AG04450 (cell line): Measurements from ENCODE around the gene RPH3AL. TPM values are rescaled to one million over a fixed set of nuclear protein-coding genes. Genes with fewer than 3 reads are reported as not detected.

Experiments used
- CTCF ChIA-PET: fragments of 300-600, 350-600 bp; formaldehyde crosslinking; extraction: SDS; loops from one replicate; lab custom pipeline; 2022; ENCODE audit warnings: antibody characterized with exemption, inconsistent platforms; lab: Charles Lee
- POLR2A ChIA-PET: fragments of 350-600 bp; formaldehyde crosslinking; extraction: SDS; loops from one replicate; lab custom pipeline; 2021; ENCODE audit warnings: antibody characterized with exemption, inconsistent platforms; lab: Yijun Ruan, JAX
- DNase-seq: peaks from one replicate; pipeline ENCODE4 v3.0.0-alpha.2; 2011; ENCODE audit warnings: low read depth, low spot score
- H3K27ac ChIP-seq: one replicate; pipeline ENCODE4 v1.5.1; 2012; ENCODE audit warnings: low read depth, low read length, control low read depth
- H3K27me3 ChIP-seq: one replicate; pipeline ENCODE4 v1.6.0; 2012; ENCODE audit warnings: low read length; ENCODE audit not compliant: control insufficient read depth, insufficient read depth
- H3K4me3 ChIP-seq: 2 replicates; pipeline ENCODE4 v1.5.1; 2011; ENCODE audit warnings: mild to moderate bottlenecking, low read depth, low read length, control low read depth
- H3K9me3 ChIP-seq: 2 replicates; pipeline ENCODE4 v1.5.1; 2012; ENCODE audit warnings: low read length; ENCODE audit not compliant: control insufficient read depth, insufficient read depth
- polyA plus RNA-seq: library from polyadenylated mRNA; depleted of rRNA; stranded (reverse); fragments of >200 nt; gene quantifications from 2 replicates; pipeline ENCODE4 v1.2.3, GENCODE V29; 2011
- TF ChIP-seq, protein P1 (sequence below): IDR thresholded peaks from 2 replicates; pipeline ENCODE4 v1.5.1; 2011; ENCODE audit warnings: low read depth, low read length, control low read depth, inconsistent platforms

The RPH3AL gene
- polyA plus RNA-seq, 1 experiment: 1.3 TPM

DNA sequence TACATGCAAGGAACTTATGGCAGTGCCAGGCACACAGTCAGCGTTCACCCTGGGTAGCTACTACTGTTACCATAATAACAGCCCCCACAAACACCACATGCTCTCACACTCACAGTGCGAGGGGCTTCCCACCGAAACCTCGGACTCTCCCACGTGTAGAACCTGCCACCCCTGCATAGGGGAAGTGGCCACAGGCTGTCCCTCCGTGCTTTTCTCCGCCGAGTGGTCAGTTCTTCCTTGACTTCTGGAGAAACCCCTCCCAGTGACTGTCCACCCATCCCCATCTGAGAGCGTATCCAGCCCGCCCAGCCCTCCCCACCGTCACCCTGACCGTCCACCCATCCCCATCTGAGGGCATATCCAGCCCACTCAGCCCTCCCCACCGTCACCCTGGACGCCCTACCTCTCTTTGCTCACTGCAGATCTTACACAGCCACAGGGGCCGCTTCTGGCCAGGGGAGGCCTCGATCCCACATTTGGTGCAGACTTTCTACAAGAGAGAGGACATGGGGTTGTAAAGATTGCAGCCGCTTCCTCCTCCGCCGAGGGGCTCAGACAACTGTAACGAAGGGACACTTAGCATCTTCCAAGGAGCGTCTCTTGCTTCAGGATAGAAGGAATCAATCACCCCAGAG is 71.1 kb downstream of the RPH3AL start:
- no peak for DNase-seq
- ChIA-PET CTCF (no interaction called here), POLR2A (no interaction called here)
- no peak overlapping the region for H3K4me3 ChIP-seq
- no peak overlapping the region for H3K27ac ChIP-seq
- TF ChIP-seq, protein P1, sequence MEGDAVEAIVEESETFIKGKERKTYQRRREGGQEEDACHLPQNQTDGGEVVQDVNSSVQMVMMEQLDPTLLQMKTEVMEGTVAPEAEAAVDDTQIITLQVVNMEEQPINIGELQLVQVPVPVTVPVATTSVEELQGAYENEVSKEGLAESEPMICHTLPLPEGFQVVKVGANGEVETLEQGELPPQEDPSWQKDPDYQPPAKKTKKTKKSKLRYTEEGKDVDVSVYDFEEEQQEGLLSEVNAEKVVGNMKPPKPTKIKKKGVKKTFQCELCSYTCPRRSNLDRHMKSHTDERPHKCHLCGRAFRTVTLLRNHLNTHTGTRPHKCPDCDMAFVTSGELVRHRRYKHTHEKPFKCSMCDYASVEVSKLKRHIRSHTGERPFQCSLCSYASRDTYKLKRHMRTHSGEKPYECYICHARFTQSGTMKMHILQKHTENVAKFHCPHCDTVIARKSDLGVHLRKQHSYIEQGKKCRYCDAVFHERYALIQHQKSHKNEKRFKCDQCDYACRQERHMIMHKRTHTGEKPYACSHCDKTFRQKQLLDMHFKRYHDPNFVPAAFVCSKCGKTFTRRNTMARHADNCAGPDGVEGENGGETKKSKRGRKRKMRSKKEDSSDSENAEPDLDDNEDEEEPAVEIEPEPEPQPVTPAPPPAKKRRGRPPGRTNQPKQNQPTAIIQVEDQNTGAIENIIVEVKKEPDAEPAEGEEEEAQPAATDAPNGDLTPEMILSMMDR: no peak
- peaks cover 3% of the 10 kb centered on the region; the same call in 1 of the 2 replicates for H3K9me3 ChIP-seq
- peaks cover 6% of the 10 kb centered on the region for H3K27me3 ChIP-seq

DNA sequence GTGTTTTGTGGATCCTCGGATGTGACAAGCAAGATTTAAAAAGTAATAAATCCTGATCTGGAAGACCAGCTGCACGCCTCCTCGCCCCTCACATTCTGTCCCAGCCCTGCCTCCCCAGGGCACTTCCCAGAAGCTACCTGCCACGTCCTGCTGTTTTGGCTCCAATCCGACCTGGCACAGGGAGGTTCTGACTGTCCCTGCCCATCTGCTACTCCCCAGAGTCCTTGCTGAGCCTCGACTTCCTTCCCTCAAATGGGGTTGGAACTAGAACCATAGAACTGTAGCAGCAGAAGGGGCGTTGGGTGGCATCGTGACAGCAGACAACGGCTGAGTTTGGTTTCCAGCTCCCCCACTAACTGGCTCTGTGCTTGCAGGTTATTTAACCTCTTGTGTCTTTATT is 71.7 kb downstream of the RPH3AL start:
- ChIA-PET POLR2A (no interaction called here), CTCF (no interaction called here)
- DNase-seq: no peak

DNA sequence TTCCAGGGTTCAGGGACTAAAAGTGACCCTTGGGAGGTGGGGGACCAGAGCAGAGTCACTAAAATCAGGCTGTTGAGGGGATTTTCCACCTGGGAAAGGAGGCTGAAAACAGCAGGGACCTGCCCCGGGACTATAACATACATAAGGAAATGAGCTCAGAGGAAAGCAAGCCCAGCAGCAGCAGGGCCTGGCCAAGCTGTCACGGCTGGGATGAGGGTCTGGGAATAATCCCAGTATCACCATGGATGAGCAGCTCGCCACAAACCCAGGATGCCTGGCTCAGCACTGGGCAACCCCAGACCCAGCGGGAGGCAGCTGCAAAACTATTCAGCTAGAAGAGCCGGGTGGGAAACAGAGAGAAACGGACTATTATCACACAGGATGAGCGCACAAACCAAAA is 72.4 kb downstream of the RPH3AL start:
- Histone ChIP-seq H3K9me3 (no peaks in the 10 kb centered on the region), H3K27me3 (peaks cover 6% of the 10 kb centered on the region), H3K27ac (no peak overlapping the region), H3K4me3 (no peak overlapping the region)
- POLR2A ChIA-PET: no interaction called here
- DNase-seq: no peak
- CTCF ChIA-PET: interaction anchor here (0.6 kb wide), 1 partner anchor 30 kb away, joined by 3 read pairs; no protein-coding TSS in a partner anchor
- TF ChIP-seq, protein P1: no peak

More for the DNA sequence above, 71.7 kb downstream of the RPH3AL start:
- TF ChIP-seq, protein P1: no peak
- Histone ChIP-seq H3K27me3 (peaks cover 6% of the 10 kb centered on the region), H3K9me3 (peaks cover 3% of the 10 kb centered on the region; the same call in 1 of the 2 replicates), H3K27ac (no peak overlapping the region), H3K4me3 (no peak overlapping the region)

DNA sequence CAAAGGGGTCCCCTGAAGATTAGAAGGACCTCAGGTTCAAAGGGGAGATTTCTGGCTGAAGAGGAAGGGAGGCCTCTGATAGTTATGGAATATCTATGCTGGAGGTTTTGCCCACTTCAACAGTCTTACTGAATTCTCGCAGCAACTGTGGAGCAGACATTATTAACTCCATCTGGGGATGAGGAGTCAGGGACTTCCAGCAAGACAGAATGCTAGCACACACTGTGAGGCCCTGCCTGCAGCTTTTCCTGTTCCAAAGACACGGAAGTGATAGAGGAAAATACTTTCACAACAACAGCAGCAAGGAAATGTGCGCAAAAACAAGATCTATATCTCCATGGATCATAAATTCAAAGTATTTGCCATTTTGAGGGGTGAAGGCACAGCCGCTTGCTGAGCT is 72.8 kb downstream of the RPH3AL start:
- Histone ChIP-seq H3K9me3 (no peaks in the 10 kb centered on the region), H3K4me3 (no peak overlapping the region), H3K27ac (no peak overlapping the region), H3K27me3 (peaks cover 6% of the 10 kb centered on the region)
- CTCF ChIA-PET: interaction anchor here (0.6 kb wide), 1 partner anchor 30 kb away, joined by 3 read pairs; no protein-coding TSS in a partner anchor
- DNase-seq: no peak
- POLR2A ChIA-PET: no interaction called here
- TF ChIP-seq, protein P1: no peak

DNA sequence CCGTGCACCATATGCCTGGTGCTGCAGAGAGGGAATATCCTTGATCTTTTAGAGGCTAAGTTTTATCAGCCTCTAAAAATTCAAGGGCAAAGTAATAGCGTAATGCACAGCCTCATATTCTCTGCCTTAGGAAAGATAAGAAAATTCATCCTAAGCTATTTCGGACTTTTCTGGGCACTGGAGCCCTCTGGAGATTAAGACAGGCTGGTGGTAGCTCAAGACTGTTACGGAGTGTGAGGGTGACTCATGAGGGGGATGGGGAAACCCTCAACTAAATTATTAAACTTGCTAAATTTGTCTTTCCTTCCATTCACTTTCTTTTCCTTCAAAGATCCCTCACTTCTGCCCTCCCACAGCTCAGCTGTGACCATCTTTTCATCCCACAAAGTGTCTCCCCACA is 73.3 kb downstream of the RPH3AL start:
- ChIA-PET POLR2A (no interaction called here), CTCF (no interaction called here)
- no peak overlapping the region for H3K4me3 ChIP-seq
- H3K9me3 ChIP-seq: no peaks in the 10 kb centered on the region
- no peak for DNase-seq
- peaks cover 9% of the 10 kb centered on the region for H3K27me3 ChIP-seq
- TF ChIP-seq, protein P1: no peak
- H3K27ac ChIP-seq: no peak overlapping the region
